CD4-positive, alpha-beta memory T cell (primary cell): ENCODE data around the gene GIPC2. TPM values are rescaled to one million over a fixed set of nuclear protein-coding genes. Genes with fewer than 3 reads are reported as not detected.
"Not testable (repeated sequence)": the region's sequence is repeated elsewhere in the genome, so short reads cannot be mapped to it uniquely, and the experiment has no call there.

ENCODE experiments used
- CTCF ChIA-PET: fragments of 350-600 bp; sonication (Branson Sonifier 250); formaldehyde crosslinking; loops from one replicate; lab custom pipeline; 2021; ENCODE audit warnings: inconsistent platforms; ENCODE audit not compliant: partially characterized antibody; lab: Charles Lee
- POLR2A ChIA-PET: fragments of 350-600 bp; sonication (Branson Sonifier 250); formaldehyde crosslinking; loops from one replicate; lab custom pipeline; 2021; ENCODE audit not compliant: partially characterized antibody; lab: Charles Lee
- DNase-seq, 5 donors: peaks; one replicate each; pipeline versions ENCODE4 v3.0.0 to v3.0.0-alpha.2; 2020 to 2022; ENCODE audit warnings: mixed read lengths in 1 of 5
- H3K27ac ChIP-seq: one replicate; pipeline ENCODE4 v1.7.0; 2013; ENCODE audit warnings: low read depth, low read length
- H3K27me3 ChIP-seq: 2 replicates; pipeline ENCODE4 v1.7.0; 2013; ENCODE audit warnings: mild to moderate bottlenecking, low read length, moderate library complexity; ENCODE audit not compliant: insufficient read depth
- H3K36me3 ChIP-seq: 2 replicates; pipeline ENCODE4 v1.7.0; 2013; ENCODE audit warnings: mild to moderate bottlenecking, low read length, moderate library complexity; ENCODE audit not compliant: insufficient read depth
- H3K4me1 ChIP-seq: 2 replicates; pipeline ENCODE4 v1.7.0; 2013; ENCODE audit warnings: mild to moderate bottlenecking, low read length, moderate library complexity; ENCODE audit not compliant: insufficient read depth
- H3K4me3 ChIP-seq, 2 donors: one replicate each; pipeline ENCODE4 v1.7.0; 2013; ENCODE audit warnings: low read length in 2 of 2, mild to moderate bottlenecking in 1 of 2
- H3K9me3 ChIP-seq, 2 donors: one replicate each; pipeline ENCODE4 v1.7.0; 2013; ENCODE audit warnings: low read length in 2 of 2, control low read depth in 1 of 2; ENCODE audit not compliant: control insufficient read depth in 1 of 2
- H3K27ac Mint-ChIP-seq, 7 donors: one replicate each; pipeline ENCODE4 v1.8.0; 2020 to 2021; ENCODE audit warnings: mixed read lengths in 7 of 7, mild to moderate bottlenecking in 6 of 7, inconsistent platforms in 3 of 7, moderate library complexity in 3 of 7
- H3K27me3 Mint-ChIP-seq, 2 donors: one replicate each; pipeline ENCODE4 v1.8.0; 2020 to 2021; ENCODE audit warnings: mixed read lengths in 2 of 2
- H3K36me3 Mint-ChIP-seq, 2 donors: one replicate each; pipeline ENCODE4 v1.8.0; 2020 to 2021; ENCODE audit warnings: mixed read lengths in 2 of 2, inconsistent platforms in 1 of 2, mild to moderate bottlenecking in 1 of 2
- H3K4me1 Mint-ChIP-seq, 4 donors: one replicate each; pipeline ENCODE4 v1.8.0; 2020 to 2021; ENCODE audit warnings: mixed read lengths in 4 of 4, mild to moderate bottlenecking in 1 of 4
- H3K4me3 Mint-ChIP-seq, 8 donors: one replicate each; pipeline ENCODE4 v1.8.0; 2020 to 2021; ENCODE audit warnings: mixed read lengths in 8 of 8, mild to moderate bottlenecking in 7 of 8, moderate library complexity in 6 of 8, inconsistent platforms in 3 of 8
- H3K9me3 Mint-ChIP-seq, 8 donors: one replicate each; pipeline ENCODE4 v1.8.0; 2020 to 2021; ENCODE audit warnings: mixed read lengths in 8 of 8, mild to moderate bottlenecking in 5 of 8, inconsistent platforms in 3 of 8, moderate library complexity in 1 of 8
- intact Hi-C: fragments of 100-400 bp; cut with micrococcal nuclease; formaldehyde crosslinking; loops from one replicate; pipeline ENCODE4 v1.15.1; 2023
- polyA plus RNA-seq, 2 donors: library from polyadenylated mRNA; unstranded; fragments of 300-500 nt; fragmentation: Illumina TruSeq; gene quantifications; one replicate each; pipeline ENCODE4 v1.2.3, GENCODE V29; 2021
- total RNA-seq, 2 experiments: library from RNA; stranded (reverse); gene quantifications; one replicate each; pipeline ENCODE4 v1.2.3, GENCODE V29; 2021

Gene GIPC2, protein sequence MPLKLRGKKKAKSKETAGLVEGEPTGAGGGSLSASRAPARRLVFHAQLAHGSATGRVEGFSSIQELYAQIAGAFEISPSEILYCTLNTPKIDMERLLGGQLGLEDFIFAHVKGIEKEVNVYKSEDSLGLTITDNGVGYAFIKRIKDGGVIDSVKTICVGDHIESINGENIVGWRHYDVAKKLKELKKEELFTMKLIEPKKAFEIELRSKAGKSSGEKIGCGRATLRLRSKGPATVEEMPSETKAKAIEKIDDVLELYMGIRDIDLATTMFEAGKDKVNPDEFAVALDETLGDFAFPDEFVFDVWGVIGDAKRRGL
- under 1 TPM; 0.28 to 0.52 TPM for total RNA-seq
- under 1 TPM; 0.13 to 0.33 TPM for polyA plus RNA-seq

- H3K36me3 ChIP-seq: no peaks in the 10 kb centered on the region
- H3K27me3 ChIP-seq: peaks cover 14% of the 10 kb centered on the region
- H3K4me1 ChIP-seq: peaks cover 11% of the 10 kb centered on the region
- Mint-ChIP-seq H3K9me3 (peaks cover 0 to 4% (median 0%) of the 10 kb centered on the region in 8 donors), H3K36me3 (peaks cover 0 to 1% of the 10 kb centered on the region in 2 donors), H3K4me1 (peaks cover 5 to 27% (median 18%) of the 10 kb centered on the region in 4 donors), H3K27me3 (peaks cover 34 to 43% of the 10 kb centered on the region in 2 donors), H3K4me3 (peak within 1 kb of the TSS; percentile 76 to 84 (median 82)), H3K27ac (peak within 1 kb of the TSS in 2 of 7 donors; percentile 27 to 29)
- DNase-seq: peak in 4 of 5 donors; percentile 10 to 21 (median 13)
- peak within 1 kb of the TSS in 1 of 2 donors; percentile 28 for H3K4me3 ChIP-seq
- H3K9me3 ChIP-seq: no peaks in the 10 kb centered on the region
- intact Hi-C loops: loop anchor here (2.0 kb wide), 1 partner anchor 67 kb away; the partner anchor contains the start of gene FUBP1
- no peak within 1 kb of the TSS for H3K27ac ChIP-seq
- ChIA-PET POLR2A (interaction anchor here (0.9 to 1.1 kb wide), 2 partner anchors 68 kb away, joined by 3 to 4 read pairs; partner anchors contain the start of gene FUBP1), CTCF (no interaction called here)
Measured at GRCh38 chr1:78045926-78046778, at the start of gene GIPC2. TSS of gene GIPC2 (plus strand) at chr1:78045966. CDS start at chr1:78046095, 129 bp downstream.

DNA sequence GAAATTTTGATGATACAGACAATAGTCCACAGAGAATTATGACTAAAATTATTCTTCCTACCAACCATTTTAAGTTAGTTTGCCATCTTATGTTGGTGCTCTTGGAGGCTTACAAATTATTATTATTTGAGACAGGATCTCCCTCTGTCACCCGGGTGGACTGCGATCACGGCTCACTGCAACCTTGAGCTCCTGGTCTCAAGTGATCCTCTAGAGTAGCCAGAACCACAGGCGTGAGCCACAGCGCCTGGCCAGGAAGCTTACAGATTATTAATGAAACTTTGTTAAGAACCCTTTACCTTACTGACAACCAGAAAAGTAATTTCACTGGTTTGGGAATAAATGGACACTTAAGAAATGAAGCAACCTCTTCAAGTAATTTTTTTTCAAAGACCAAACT lies 49.0 kb upstream of the GIPC2 start:
- no peak for DNase-seq
- Histone ChIP-seq H3K9me3 (no peaks in the 10 kb centered on the region), H3K4me3 (no peak overlapping the region), H3K27ac (no peak overlapping the region), H3K36me3 (peaks cover 5% of the 10 kb centered on the region), H3K4me1 (no peaks in the 10 kb centered on the region), H3K27me3 (no peaks in the 10 kb centered on the region)
- H3K27me3 Mint-ChIP-seq: no peaks in the 10 kb centered on the region
- intact Hi-C loops: no loop called here
- H3K36me3 Mint-ChIP-seq: peaks cover 3 to 8% of the 10 kb centered on the region in 2 donors
- no peak overlapping the region for H3K4me3 Mint-ChIP-seq
- ChIA-PET POLR2A (interaction anchor here (1.2 to 2.6 kb wide), 2 partner anchors 8 to 16 kb away, joined by 3 to 16 read pairs; partner anchors contain the start of gene DNAJB4), CTCF (no interaction called here)
- H3K4me1 Mint-ChIP-seq: peaks cover 0 to 2% (median 0%) of the 10 kb centered on the region in 4 donors
- H3K9me3 Mint-ChIP-seq: no peaks in the 10 kb centered on the region
- H3K27ac Mint-ChIP-seq: no peak overlapping the region

GRCh38 chr1:78000536-78000935 lies 45.2 kb upstream of the GIPC2 start:
- H3K27me3 Mint-ChIP-seq, H3K36me3 ChIP-seq, H3K9me3 Mint-ChIP-seq, H3K27ac ChIP-seq, DNase-seq, H3K9me3 ChIP-seq, H3K27me3 ChIP-seq, intact Hi-C loops, H3K4me3 ChIP-seq, H3K4me3 Mint-ChIP-seq, H3K36me3 Mint-ChIP-seq: not testable (repeated sequence)
- Mint-ChIP-seq H3K4me1 (peaks cover 5 to 22% (median 12%) of the 10 kb centered on the region in 4 donors), H3K27ac (peak overlapping the region in 5 of 7 donors; percentile 15 to 74 (median 22))
- CTCF ChIA-PET: interaction anchor here (2.1 kb wide), 1 partner anchor 22 kb away, joined by 6 read pairs; the partner anchor contains the start of gene FUBP1
- POLR2A ChIA-PET: interaction anchor here (1.4 kb wide), 1 partner anchor 22 kb away, joined by 7 read pairs; the partner anchor contains the start of gene FUBP1
- peaks cover 15% of the 10 kb centered on the region for H3K4me1 ChIP-seq

- Histone ChIP-seq H3K4me3 (no peak overlapping the region), H3K27me3 (no peaks in the 10 kb centered on the region), H3K27ac (no peak overlapping the region), H3K9me3 (no peaks in the 10 kb centered on the region), H3K36me3 (no peaks in the 10 kb centered on the region), H3K4me1 (peaks cover 31% of the 10 kb centered on the region)
- H3K4me1 Mint-ChIP-seq: peaks cover 13 to 41% (median 21%) of the 10 kb centered on the region in 4 donors
- H3K4me3 Mint-ChIP-seq: peak overlapping the region in 6 of 8 donors; percentile 10 to 61 (median 40)
- no peaks in the 10 kb centered on the region for H3K27me3 Mint-ChIP-seq
- DNase-seq: peak in 1 of 5 donors; percentile 6
- intact Hi-C loops: no loop called here
- H3K9me3 Mint-ChIP-seq: peaks cover 0 to 3% (median 0%) of the 10 kb centered on the region in 8 donors
- ChIA-PET CTCF (interaction anchor here (4.7 kb wide), 1 partner anchor 24 kb away, joined by 38 read pairs; the partner anchor contains the start of gene FUBP1), POLR2A (interaction anchor here (1.0 to 6.0 kb wide), 7 partner anchors 7 to 321 kb away, joined by 3 to 247 read pairs (median 9); partner anchors contain the start of genes FUBP1, MIGA1, USP33 and ZZZ3)
- peak overlapping the region; percentile 58 to 99 (median 80) for H3K27ac Mint-ChIP-seq
- peaks cover 0 to 8% of the 10 kb centered on the region in 2 donors for H3K36me3 Mint-ChIP-seq
Measured at GRCh38 chr1:78003070-78003746, 42.6 kb upstream of the GIPC2 start.

DNA sequence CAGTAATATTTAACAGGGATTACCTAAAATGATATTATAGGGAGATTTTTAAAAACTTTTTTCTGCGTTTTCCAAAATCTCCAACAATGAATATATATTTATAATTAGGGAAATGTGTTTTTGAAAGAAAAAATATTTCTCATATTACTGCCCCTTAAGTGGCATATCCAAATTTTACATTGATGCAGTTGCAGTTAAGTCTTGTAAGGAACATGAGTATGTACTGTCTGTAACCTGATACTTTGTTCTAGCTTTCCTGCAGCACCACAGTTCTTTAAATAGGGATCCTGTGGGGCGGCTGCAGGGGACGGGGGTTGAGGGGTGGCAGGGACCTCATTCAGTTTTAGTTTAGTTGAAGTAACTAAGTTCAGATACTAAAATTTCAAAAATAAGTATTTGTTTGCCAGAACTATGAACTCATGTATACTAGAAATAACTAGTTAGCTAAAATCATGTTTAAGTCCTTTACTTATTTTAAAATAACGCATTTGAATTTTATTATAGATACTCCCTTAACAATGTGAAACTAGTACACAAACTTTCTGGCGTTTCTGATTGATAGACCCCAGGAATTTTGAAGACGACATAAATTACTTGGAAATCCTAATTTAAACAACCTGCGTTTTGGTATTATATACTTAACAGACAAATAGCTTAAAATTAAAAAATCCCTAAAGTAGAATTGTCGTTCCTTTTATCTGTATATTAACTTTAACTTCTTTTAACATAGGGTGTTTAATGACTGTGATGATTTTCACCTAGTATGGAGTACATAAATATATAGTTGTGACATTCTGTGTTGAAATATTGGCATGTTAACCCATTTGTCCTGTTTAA lies 41.7 kb upstream of the GIPC2 start:
- Histone ChIP-seq H3K4me3 (peak overlapping the region; percentile 73 to 85), H3K36me3 (no peaks in the 10 kb centered on the region), H3K27ac (peak overlapping the region; percentile 72), H3K27me3 (no peaks in the 10 kb centered on the region), H3K4me1 (peaks cover 31% of the 10 kb centered on the region), H3K9me3 (no peaks in the 10 kb centered on the region)
- Mint-ChIP-seq H3K9me3 (peaks cover 0 to 3% (median 0%) of the 10 kb centered on the region in 8 donors), H3K4me3 (peak overlapping the region; percentile 78 to 95 (median 90)), H3K27me3 (no peaks in the 10 kb centered on the region), H3K27ac (peak overlapping the region; percentile 96 to 99 (median 98)), H3K36me3 (peaks cover 0 to 8% of the 10 kb centered on the region in 2 donors), H3K4me1 (peaks cover 16 to 44% (median 24%) of the 10 kb centered on the region in 4 donors)
- CTCF ChIA-PET: interaction anchor here (0.5 to 4.7 kb wide), 11 partner anchors 9 to 320 kb away, joined by 3 to 38 read pairs (median 4); partner anchors contain the start of gene FUBP1
- DNase-seq: peak in 1 of 5 donors; percentile 66
- intact Hi-C loops: loop anchor here (1.0 to 2.0 kb wide), 4 partner anchors 25 to 321 kb away; partner anchors contain the start of genes FUBP1, USP33 and ZZZ3
- POLR2A ChIA-PET: interaction anchor here (0.7 to 6.0 kb wide), 16 partner anchors 8 to 616 kb away, joined by 3 to 247 read pairs (median 4); partner anchors contain the start of genes FUBP1, IFI44L, MIGA1 and USP33
